HG03439 (cell line): ENCODE data around the gene FGD3.

Source experiments
- ATAC-seq: cut with Tn5 transposase; IDR thresholded peaks from one replicate; pipeline ENCODE4 v1.9.1; 2021; ENCODE audit warnings: mild to moderate bottlenecking, moderate library complexity; ENCODE audit not compliant: unreplicated experiment

FGD3 gene

GRCh38 chr9:93066978-93067603, 119.8 kb downstream of the FGD3 start:
- ATAC-seq = no peak

- ATAC-seq = no peak
These were observed 121.6 kb downstream of the FGD3 start for GRCh38 chr9:93068956-93069355.

- ATAC-seq = no peak
These were observed 124.1 kb downstream of the FGD3 start for GRCh38 chr9:93071464-93071863.

DNA sequence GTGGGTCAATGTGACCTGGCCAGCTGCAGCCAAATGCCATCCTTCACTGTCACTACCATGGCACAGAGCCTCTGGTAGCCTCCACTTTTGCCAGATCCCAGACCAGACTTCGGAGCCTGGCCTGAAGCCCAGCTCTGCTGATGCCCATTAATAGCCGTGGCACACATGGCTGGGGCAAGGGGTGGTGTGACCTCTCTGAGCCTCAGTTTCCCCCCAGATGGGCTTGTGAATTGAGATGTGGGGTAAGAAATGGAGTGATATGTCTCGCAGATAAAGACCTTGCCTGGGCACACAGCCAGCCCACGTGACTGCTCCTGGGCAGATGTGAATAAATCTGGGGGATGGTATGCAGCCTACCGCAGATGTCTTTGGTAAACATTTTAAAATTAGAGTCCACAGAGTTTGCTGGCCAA, 125.1 kb downstream of the FGD3 start:
- ATAC-seq = no peak

GRCh38 chr9:93076101-93076791, 128.9 kb downstream of the FGD3 start:
- no peak for ATAC-seq

DNA sequence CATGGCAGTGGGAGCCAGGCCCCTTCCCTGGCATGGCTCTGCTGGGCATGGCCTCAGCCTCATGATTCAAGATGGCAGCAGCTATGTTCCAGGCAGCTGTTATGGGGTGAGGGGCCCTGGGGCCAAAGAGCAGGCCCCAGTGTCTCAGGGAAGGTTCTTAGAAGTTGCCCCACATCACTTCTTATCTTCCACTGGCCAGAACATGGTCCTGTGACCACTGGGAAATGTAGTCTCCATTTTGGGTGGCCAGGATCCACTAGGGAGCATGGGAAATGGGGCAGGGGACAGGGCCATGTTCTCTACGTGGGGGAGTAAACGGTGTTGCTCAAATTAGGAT, 129.4 kb downstream of the FGD3 start:
- ATAC-seq = no peak

GRCh38 chr9:93077367-93077766, 130.0 kb downstream of the FGD3 start:
- no peak for ATAC-seq

DNA sequence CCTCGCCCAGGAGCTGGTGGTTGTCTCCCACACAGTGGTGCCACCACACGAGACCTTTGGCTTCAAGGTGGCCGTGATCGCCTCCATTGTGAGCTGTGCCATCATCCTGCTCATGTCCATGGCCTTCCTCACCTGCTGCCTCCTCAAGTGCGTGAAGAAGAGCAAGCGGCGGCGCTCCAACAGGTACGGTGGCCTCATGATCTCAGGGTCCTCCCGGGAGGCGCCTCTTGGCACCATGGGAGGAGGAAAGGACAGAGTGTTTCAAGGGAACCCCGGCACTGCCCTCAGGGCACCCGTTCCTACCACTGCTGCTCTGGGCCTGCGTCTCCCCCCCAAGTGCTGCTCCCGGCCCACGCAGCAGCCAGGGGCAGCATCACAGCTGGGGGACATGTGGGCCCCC, 130.5 kb downstream of the FGD3 start:
- no peak for ATAC-seq

- ATAC-seq = no peak
These were observed 132.0 kb downstream of the FGD3 start for GRCh38 chr9:93079371-93079770.

DNA sequence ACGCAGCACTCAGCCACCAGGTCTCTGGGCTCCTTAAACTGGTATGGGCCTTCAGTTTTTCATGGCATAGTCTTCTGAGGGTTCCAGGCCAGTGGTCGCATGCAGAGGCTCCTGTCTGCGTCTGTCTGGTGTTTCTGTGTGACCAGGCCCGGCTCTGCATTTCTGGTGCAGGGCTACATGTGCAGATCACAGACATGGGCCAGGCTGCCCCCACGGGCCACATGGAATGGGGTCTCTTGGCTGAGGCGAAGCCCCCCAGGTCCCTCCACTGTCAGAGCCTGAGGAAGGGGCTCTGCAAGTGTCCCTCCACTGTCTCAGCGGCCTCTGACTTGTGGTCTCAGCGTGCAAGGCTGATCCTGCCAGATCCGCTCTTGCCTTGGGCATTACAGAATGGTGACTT, 133.1 kb downstream of the FGD3 start:
- ATAC-seq = no peak

DNA sequence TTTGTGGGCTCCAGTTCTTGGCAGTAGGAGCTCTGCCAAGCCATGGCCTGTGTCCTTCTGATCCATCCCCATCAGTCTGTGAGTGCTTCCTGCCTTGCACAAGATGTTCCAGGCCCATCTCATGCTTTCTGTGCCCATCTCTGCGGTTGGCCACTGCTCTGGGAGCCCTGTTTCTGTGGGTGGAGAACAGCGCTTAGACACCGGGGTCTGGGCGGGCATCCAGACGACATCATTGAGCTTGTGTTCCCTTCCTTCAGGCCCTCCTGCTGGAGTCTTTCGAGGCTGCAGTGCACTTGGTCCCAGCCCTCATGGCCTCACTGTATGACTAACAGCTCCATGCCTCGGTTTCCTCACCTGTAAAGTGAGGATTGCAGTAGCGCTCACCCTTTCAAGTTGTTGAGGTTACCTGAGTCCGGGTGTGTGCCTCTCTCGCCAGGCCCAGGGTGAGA, 133.8 kb downstream of the FGD3 start:
- no peak for ATAC-seq

DNA sequence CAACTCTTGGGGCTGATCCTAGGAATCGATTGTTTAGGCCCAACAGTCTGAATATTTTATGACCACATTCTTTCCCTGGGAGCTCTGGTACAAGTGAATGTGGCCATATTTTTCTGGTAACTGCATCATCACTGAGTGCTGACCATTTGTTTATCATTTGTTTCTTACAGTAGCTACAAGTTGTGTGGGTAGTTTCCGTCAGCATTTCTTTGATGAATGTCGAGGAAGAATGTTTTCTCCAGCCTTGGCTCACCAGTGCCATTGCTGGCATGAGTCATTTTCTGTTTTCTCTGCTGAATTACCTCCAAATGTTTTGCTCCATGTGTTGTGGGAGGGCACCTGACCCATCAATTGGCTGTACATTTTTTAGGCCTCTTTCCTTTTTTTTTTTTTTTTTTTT, 134.6 kb downstream of the FGD3 start:
- ATAC-seq = no peak

GRCh38 chr9:93082841-93083411, 135.6 kb downstream of the FGD3 start:
- ATAC-seq = no peak

DNA sequence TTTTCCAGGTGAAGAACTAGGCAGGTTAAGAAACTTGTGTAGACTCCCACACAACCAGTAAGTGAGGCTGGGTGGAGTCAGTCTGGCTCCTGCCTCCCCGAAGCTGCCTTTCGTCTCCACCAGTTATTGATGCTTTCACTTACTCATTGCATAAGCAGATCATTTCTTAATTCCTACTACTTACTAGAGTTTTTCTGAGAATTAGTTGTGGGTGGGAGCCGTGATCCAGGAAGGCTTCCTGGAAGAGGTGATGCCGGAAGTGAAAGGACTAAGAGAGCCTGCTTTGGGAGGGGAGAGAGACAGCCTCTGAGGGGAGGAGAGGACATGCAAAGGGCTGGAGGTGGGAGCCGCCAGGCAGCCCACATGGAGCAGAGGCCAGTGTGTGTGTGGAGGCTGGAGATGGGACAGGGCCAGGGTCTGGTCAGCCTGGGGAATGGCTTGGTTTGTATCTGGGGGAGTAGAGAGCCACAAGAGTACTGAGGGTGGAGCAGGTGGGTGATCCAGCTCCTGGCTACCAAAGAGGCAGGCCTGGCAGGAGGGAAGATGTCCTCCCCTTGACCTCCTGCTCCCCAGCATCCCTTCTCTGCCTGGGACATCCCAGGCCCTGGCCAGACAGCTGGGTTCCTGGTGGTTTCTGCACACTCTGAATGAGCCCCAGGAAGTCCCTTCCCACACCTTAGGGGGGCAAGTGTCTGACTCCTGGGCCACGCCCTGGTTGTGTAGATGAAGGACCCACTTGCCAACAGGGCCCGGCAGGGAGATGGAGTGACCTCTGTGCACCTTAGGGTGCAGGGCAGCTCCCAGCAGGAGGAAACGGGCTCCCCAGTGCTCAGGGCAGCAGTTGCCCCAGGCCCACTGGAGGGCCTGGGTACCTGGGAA, 136.5 kb downstream of the FGD3 start:
- ATAC-seq = no peak

DNA sequence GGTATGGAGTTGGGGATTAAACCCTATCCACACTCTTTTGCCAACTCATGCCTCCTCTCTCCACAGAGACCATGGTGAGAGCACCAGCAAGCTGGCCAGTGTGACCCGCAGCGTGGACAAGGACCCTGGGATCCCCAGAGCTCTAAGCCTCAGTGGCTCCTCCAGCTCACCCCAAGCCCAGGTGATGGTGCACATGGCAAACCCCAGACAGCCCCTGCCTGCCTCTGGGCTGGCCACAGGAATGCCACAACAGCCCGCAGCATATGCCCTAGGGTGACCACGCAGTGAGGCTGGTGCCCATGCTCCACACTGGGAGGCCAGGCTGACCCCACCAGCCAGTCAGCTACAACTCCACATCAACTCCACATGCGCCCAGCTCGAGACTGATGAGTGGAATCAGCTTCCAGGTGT, 137.2 kb downstream of the FGD3 start:
- ATAC-seq = no peak

GRCh38 chr9:93085676-93086075, 138.4 kb downstream of the FGD3 start:
- ATAC-seq = no peak
